Measurements from ENCODE around the gene PDE6H. TPM values are rescaled to one million over a fixed set of nuclear protein-coding genes. Genes with fewer than 3 reads are reported as not detected.

Gene PDE6H
- total RNA-seq, 1 donor from 2014 or later = not detected

GRCh38 chr12:14946162-14946561, 26.7 kb upstream of the PDE6H start:
- no peak for DNase-seq (ENCODE audit: extremely low spot score, unreplicated experiment)
- peaks cover 10% of the 10 kb centered on the region for H3K9me3 Mint-ChIP-seq
- no peak overlapping the region for H3K4me3 Mint-ChIP-seq
- TF ChIP-seq CTCF (conservative IDR thresholded peaks at IDR 0.05) = no peak
- no peak overlapping the region for H3K27ac Mint-ChIP-seq
- peaks cover 19% of the 10 kb centered on the region for H3K4me1 Mint-ChIP-seq (ENCODE audit: unreplicated experiment)
- H3K27me3 Mint-ChIP-seq = no peaks in the 10 kb centered on the region
- peaks cover 36% of the 10 kb centered on the region for H3K36me3 Mint-ChIP-seq

GRCh38 chr12:14946861-14947260, 26.0 kb upstream of the PDE6H start:
- TF ChIP-seq CTCF (conservative IDR thresholded peaks at IDR 0.05) = no peak
- DNase-seq (ENCODE audit: extremely low spot score, unreplicated experiment) = no peak
- Mint-ChIP-seq H3K36me3 (peaks cover 38% of the 10 kb centered on the region), H3K4me3 (no peak overlapping the region), H3K4me1 (ENCODE audit: unreplicated experiment) (peaks cover 19% of the 10 kb centered on the region), H3K27ac (peak overlapping the region; percentile 40), H3K27me3 (no peaks in the 10 kb centered on the region), H3K9me3 (peaks cover 9% of the 10 kb centered on the region)

DNA sequence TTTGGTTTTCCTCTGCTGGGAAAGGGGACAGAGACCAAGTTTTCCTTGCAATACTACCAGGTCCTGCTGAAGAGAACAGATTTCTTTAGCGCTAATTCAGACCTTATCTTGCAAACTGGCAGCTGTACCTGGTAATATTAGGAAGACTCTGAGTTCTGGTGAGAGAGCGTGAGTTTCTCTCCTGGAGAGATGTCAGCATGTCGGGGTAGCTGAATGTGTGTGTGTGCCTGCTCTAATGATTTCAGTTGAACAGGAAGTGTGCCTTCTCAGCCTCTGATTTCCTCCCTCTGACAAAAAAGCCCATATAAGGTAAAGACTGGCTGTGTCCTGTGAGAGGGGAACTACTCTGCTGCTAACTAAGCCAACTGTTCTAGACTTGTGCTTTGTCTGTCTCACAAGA, 24.2 kb upstream of the PDE6H start:
- Mint-ChIP-seq H3K4me3 (peak overlapping the region; percentile 49), H3K27ac (peak overlapping the region; percentile 83), H3K27me3 (peaks cover 3% of the 10 kb centered on the region), H3K4me1 (ENCODE audit: unreplicated experiment) (peaks cover 24% of the 10 kb centered on the region), H3K36me3 (peaks cover 31% of the 10 kb centered on the region), H3K9me3 (peaks cover 9% of the 10 kb centered on the region)
- TF ChIP-seq CTCF (conservative IDR thresholded peaks at IDR 0.05) = no peak
- DNase-seq (ENCODE audit: extremely low spot score, unreplicated experiment) = no peak

DNA sequence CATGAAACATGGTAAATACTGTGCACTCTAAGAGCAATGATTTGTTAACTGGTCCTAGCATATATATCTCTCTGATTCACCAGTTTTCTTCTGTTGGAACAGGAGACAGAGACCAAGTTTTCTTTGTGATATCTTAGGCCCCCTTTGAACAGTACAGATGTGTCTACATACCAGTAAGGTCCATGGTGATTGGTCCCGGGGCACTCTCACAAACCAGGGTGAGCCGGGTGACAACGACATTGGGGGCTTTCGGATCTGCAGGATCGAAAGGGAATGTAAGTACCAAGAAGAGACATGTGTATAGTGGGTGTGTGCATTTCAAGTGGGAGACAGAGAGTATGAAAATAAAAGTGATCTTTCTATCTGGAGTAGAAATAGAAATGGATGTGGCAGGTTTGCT, 23.2 kb upstream of the PDE6H start:
- Mint-ChIP-seq H3K36me3 (peaks cover 27% of the 10 kb centered on the region), H3K9me3 (peaks cover 9% of the 10 kb centered on the region), H3K27me3 (peaks cover 3% of the 10 kb centered on the region), H3K27ac (peak overlapping the region; percentile 14), H3K4me3 (peak overlapping the region; percentile 27), H3K4me1 (ENCODE audit: unreplicated experiment) (peaks cover 24% of the 10 kb centered on the region)
- TF ChIP-seq CTCF (conservative IDR thresholded peaks at IDR 0.05) = no peak
- no peak for DNase-seq (ENCODE audit: extremely low spot score, unreplicated experiment)

GRCh38 chr12:14950421-14950820, 22.4 kb upstream of the PDE6H start:
- H3K4me3 Mint-ChIP-seq = peak overlapping the region; percentile 27
- H3K36me3 Mint-ChIP-seq = peaks cover 22% of the 10 kb centered on the region
- no peak for TF ChIP-seq CTCF (conservative IDR thresholded peaks at IDR 0.05)
- H3K4me1 Mint-ChIP-seq (ENCODE audit: unreplicated experiment) = peaks cover 24% of the 10 kb centered on the region
- peaks cover 9% of the 10 kb centered on the region for H3K9me3 Mint-ChIP-seq
- DNase-seq (ENCODE audit: extremely low spot score, unreplicated experiment) = no peak
- peaks cover 3% of the 10 kb centered on the region for H3K27me3 Mint-ChIP-seq
- H3K27ac Mint-ChIP-seq = peak overlapping the region; percentile 14

All from type B pancreatic cell (in vitro differentiated cells).